Smooth muscle cell (in vitro differentiated cells): ENCODE results near the gene GRM8. TPM values are rescaled to one million over a fixed set of nuclear protein-coding genes. Genes with fewer than 3 reads are reported as not detected.

Experiments
- DNase-seq: peaks from one replicate; lab custom pipeline; 2025; ENCODE audit not compliant: unreplicated experiment; lab: John Stamatoyannopoulos, UW
- H2AFZ ChIP-seq: fragments of 200-600 bp; sonication (generic); 2 replicates; pipeline ENCODE4 v1.6.0; 2016; ENCODE audit warnings: antibody characterized with exemption, low read depth, mild to moderate bottlenecking
- H3F3A ChIP-seq: fragments of 200-600 bp; sonication (generic); 2 replicates; pipeline ENCODE4 v1.6.0; 2017; ENCODE audit warnings: antibody characterized with exemption, low read depth
- H3K27ac ChIP-seq: fragments of 200-600 bp; sonication (generic); 2 replicates; pipeline ENCODE4 v1.5.1; 2016; ENCODE audit warnings: low read depth, mild to moderate bottlenecking
- H3K27me3 ChIP-seq: fragments of 200-600 bp; sonication (generic); 2 replicates; pipeline ENCODE4 v1.6.1; 2016; ENCODE audit warnings: low read depth, mild to moderate bottlenecking
- H3K36me3 ChIP-seq: fragments of 200-600 bp; sonication (generic); 2 replicates; pipeline ENCODE4 v1.5.1; 2016; ENCODE audit warnings: low read depth
- H3K4me1 ChIP-seq: fragments of 200-600 bp; sonication (generic); 2 replicates; pipeline ENCODE4 v1.5.1; 2016; ENCODE audit warnings: low read depth
- H3K4me2 ChIP-seq: fragments of 200-600 bp; sonication (generic); 2 replicates; pipeline ENCODE4 v1.6.0; 2016; ENCODE audit warnings: mild to moderate bottlenecking
- H3K4me3 ChIP-seq: fragments of 200-600 bp; sonication (generic); 2 replicates; pipeline ENCODE4 v1.5.1; 2016; ENCODE audit warnings: mild to moderate bottlenecking
- H3K79me2 ChIP-seq: fragments of 200-600 bp; sonication (generic); 2 replicates; pipeline ENCODE4 v1.6.0; 2016; ENCODE audit warnings: low read depth, mild to moderate bottlenecking
- H3K9ac ChIP-seq: fragments of 200-600 bp; sonication (generic); 2 replicates; pipeline ENCODE4 v1.6.0; 2016; ENCODE audit warnings: low read depth
- H3K9me3 ChIP-seq: fragments of 200-600 bp; sonication (generic); replicated peaks from 2 replicates; pipeline ENCODE4 v1.5.1; 2016; ENCODE audit warnings: low read depth
- H4K20me1 ChIP-seq: fragments of 200-600 bp; sonication (generic); 2 replicates; pipeline ENCODE4 v1.6.0; 2016; ENCODE audit warnings: low read depth
- WGBS: methylation state at CpG from one replicate; pipeline ENCODE4 v1.1.7; 2016; ENCODE audit warnings: low lambda C conversion rate; 5-methylcytosine and 5-hydroxymethylcytosine counted together
- polyA plus RNA-seq: library from polyadenylated mRNA; unstranded; fragments of >200 nt; fragmentation: Nextera tagmentation; extraction: Ambion mirVana; gene quantifications from 2 replicates; pipeline ENCODE4 v1.2.1, GENCODE V29; 2016
- total RNA-seq: library from RNA; depleted of rRNA; stranded (reverse); fragments of >200 nt; gene quantifications from 2 replicates; pipeline ENCODE4 v1.2.3, GENCODE V29; 2014
- TF ChIP-seq, protein P1 (sequence below): fragments of 200-600 bp; sonication (generic); IDR thresholded peaks from 2 replicates; pipeline ENCODE4 v1.5.1; 2017; ENCODE audit warnings: borderline replicate concordance, mild to moderate bottlenecking, antibody characterized with exemption; ENCODE audit not compliant: insufficient read depth, poor library complexity, severe bottlenecking

Gene GRM8
- total and polyA plus RNA-seq, 2 experiments from 2014 or later = 9.8 to 20.5 TPM

DNA sequence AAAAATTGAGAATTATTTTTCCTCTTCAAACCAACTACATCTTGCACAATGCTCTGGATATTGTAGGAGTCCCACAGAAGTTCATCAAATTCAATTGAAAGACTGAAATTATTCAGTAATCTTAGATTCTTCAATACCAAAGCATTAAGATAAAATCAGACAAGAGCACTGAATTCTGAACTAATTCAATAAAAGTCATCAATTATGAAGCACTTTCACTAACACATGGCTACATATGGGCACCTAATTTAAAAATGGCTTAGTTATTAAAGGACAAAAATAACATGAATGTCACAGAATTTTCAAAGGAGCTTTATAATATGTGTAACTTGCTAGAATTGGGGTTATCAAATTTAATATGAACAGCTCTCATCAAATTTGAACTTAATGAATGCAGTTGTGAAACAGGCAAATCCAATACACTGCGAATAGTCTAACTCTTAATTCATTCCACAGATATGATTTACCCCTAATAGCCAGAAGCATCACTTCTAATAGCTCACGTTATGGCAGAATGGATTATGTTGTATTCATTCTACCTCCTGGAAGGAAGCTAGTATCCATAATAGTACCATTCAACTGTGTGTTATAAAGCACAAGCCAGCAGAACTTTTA lies 116.8 kb downstream of the GRM8 start:
- WGBS = 86% methylated on average over 2 of the region's 2 CpGs

DNA sequence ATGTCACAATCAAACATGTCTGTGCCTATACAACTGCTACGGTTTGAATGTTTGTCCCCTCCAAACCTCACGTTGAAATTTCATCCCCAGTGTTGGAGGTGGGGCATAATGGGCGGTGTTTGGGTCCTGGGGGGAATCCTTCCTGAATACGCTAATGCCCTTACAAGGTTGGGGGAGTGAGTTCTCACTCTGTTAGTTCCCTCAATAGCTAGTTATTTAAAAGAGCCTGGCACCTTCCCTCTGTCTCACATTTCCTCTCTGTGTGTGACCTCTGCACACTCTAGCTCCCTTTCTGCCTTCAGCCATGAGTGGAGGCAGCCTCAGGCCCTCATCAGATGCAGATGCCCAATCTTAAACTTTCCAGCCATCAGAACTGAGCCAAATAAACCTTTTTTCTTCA lies 129.5 kb downstream of the GRM8 start:
- no peak for DNase-seq
- TF ChIP-seq, protein P1, sequence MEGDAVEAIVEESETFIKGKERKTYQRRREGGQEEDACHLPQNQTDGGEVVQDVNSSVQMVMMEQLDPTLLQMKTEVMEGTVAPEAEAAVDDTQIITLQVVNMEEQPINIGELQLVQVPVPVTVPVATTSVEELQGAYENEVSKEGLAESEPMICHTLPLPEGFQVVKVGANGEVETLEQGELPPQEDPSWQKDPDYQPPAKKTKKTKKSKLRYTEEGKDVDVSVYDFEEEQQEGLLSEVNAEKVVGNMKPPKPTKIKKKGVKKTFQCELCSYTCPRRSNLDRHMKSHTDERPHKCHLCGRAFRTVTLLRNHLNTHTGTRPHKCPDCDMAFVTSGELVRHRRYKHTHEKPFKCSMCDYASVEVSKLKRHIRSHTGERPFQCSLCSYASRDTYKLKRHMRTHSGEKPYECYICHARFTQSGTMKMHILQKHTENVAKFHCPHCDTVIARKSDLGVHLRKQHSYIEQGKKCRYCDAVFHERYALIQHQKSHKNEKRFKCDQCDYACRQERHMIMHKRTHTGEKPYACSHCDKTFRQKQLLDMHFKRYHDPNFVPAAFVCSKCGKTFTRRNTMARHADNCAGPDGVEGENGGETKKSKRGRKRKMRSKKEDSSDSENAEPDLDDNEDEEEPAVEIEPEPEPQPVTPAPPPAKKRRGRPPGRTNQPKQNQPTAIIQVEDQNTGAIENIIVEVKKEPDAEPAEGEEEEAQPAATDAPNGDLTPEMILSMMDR = no peak
- no peaks in the 10 kb centered on the region for H3K27me3 ChIP-seq

More for the DNA sequence above, 116.8 kb downstream of the GRM8 start:
- no peaks in the 10 kb centered on the region for H3F3A ChIP-seq
- no peaks in the 10 kb centered on the region for H4K20me1 ChIP-seq
- no peaks in the 10 kb centered on the region for H3K4me1 ChIP-seq
- no peaks in the 10 kb centered on the region for H3K27me3 ChIP-seq
- no peak for DNase-seq
- no peaks in the 10 kb centered on the region for H3K79me2 ChIP-seq
- no peak overlapping the region for H3K4me3 ChIP-seq
- H2AFZ ChIP-seq = no peak overlapping the region
- H3K9ac ChIP-seq = no peak overlapping the region
- no peaks in the 10 kb centered on the region for H3K9me3 ChIP-seq
- H3K27ac ChIP-seq = no peak overlapping the region
- no peaks in the 10 kb centered on the region for H3K36me3 ChIP-seq
- TF ChIP-seq, protein P1 = no peak
- H3K4me2 ChIP-seq = no peak overlapping the region

DNA sequence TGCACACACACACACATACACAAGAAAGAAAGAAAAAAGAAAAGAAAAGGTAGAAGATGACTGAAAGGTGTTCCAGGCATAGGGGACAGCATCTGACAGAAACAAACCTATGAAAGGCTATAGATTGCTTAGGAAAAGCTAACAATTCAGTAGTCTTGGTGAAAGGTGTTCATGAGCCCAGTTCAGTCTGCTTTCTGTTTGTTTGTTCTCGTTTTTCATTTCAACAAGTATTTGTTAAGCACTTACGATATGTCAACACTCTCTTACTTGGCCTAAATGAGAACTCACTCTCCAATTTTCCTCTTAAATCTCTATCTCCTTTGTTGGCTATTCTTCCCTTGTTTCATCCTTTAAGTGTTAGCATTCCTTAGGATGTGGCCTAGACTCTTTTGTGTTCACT lies 133.2 kb downstream of the GRM8 start:
- Histone ChIP-seq H3K4me2 (no peak overlapping the region), H3K4me3 (no peak overlapping the region), H3K9ac (no peak overlapping the region), H3K36me3 (no peaks in the 10 kb centered on the region), H3K27me3 (no peaks in the 10 kb centered on the region), H3K27ac (no peak overlapping the region), H2AFZ (no peak overlapping the region), H3F3A (no peaks in the 10 kb centered on the region), H4K20me1 (no peaks in the 10 kb centered on the region), H3K4me1 (no peaks in the 10 kb centered on the region), H3K9me3 (no peaks in the 10 kb centered on the region), H3K79me2 (no peaks in the 10 kb centered on the region)
- TF ChIP-seq, protein P1 = no peak
- no peak for DNase-seq
- 78% methylated on average over 2 of the region's 2 CpGs for WGBS

More for the DNA sequence above, 129.5 kb downstream of the GRM8 start:
- Histone ChIP-seq H3K4me3 (no peak overlapping the region), H3K4me1 (no peaks in the 10 kb centered on the region), H3K27ac (no peak overlapping the region), H2AFZ (no peak overlapping the region), H3K4me2 (no peak overlapping the region), H3F3A (no peaks in the 10 kb centered on the region), H3K9me3 (no peaks in the 10 kb centered on the region), H4K20me1 (no peaks in the 10 kb centered on the region), H3K36me3 (no peaks in the 10 kb centered on the region), H3K79me2 (no peaks in the 10 kb centered on the region), H3K9ac (no peak overlapping the region)
- 57% methylated on average over 4 of the region's 4 CpGs for WGBS

DNA sequence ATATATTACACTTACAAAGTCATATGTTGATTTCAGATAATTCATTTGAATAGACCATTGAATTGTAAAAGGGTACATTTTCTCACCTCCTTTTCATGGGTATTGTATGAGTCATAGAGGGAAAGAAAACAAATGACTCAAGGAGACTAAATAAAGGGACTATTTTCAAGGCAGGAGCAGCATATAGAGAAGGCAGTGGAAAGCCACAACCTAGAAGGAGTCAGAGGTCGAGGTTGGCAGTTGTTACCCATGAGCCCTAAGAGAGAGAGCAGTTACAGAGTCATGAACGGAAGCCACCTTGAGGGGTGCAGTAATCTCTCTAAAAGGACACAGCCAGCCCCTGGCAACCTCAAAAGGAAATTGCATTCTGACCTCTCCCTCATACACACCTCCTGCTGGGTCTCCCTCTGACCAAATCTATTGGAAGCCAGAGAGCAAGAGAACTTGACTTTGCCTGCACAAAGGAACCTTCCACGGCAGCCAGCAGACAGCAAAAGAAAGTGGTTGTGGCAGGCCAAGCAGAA lies 137.9 kb downstream of the GRM8 start:
- no peaks in the 10 kb centered on the region for H3K27me3 ChIP-seq
- no peaks in the 10 kb centered on the region for H3K9me3 ChIP-seq
- no peak overlapping the region for H3K9ac ChIP-seq
- no peak overlapping the region for H3K4me3 ChIP-seq
- no peaks in the 10 kb centered on the region for H3F3A ChIP-seq
- no peaks in the 10 kb centered on the region for H3K36me3 ChIP-seq
- H2AFZ ChIP-seq = no peak overlapping the region
- no peaks in the 10 kb centered on the region for H4K20me1 ChIP-seq
- TF ChIP-seq, protein P1 = no peak
- 55% methylated on average over 3 of the region's 3 CpGs for WGBS
- no peak overlapping the region for H3K27ac ChIP-seq
- H3K79me2 ChIP-seq = no peaks in the 10 kb centered on the region
- DNase-seq = no peak
- H3K4me1 ChIP-seq = no peaks in the 10 kb centered on the region
- no peak overlapping the region for H3K4me2 ChIP-seq
